Measurements from ENCODE around the gene ST14. TPM values are rescaled to one million over a fixed set of nuclear protein-coding genes. Genes with fewer than 3 reads are reported as not detected.

ST14 gene
- total and polyA plus RNA-seq, 10 of the 15 experiments (the other 5 are each of a cell fraction or from before 2014, with no cell fraction given): 0.02 to 3.9 (median 0.73) TPM; not detected in 2

DNA sequence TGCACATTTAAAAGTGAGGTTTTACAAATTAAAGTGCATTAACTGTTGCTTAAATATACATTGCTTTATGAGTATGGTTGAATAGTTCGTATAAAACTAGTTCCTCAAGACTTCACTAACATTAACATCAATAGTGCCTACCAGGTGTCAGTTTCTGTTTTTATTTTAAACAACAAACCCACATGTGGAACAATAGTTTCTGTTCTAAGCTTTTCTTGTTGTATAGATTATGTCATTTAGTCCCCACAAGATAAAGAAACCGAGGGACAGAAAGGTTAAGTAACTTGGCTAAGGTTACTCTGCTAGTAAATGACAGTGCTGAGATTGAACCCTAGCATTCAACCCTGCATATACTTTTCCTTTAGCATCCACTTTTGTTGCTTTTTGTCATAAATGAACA lies 41.4 kb upstream of the ST14 start:
- RAD21 ChIA-PET (ENCODE audit: unreplicated experiment): interaction anchor here (0.6 to 2.4 kb wide), 6 partner anchors 9 to 127 kb away, joined by 3 to 20 read pairs (median 4); partner anchors contain the start of gene PRDM10
- ATAC-seq: peak; percentile 93
- FAIRE-seq: peak; percentile 72
- Histone ChIP-seq H3K36me3 (ENCODE audit: control insufficient read depth in 2 of 2, insufficient read depth in 2 of 2, low read length in 1 of 2) (no peaks in the 10 kb centered on the region), H3K4me3 (peak overlapping the region; percentile 29; the same call in 1 of the 2 replicates), H3K4me1 (ENCODE audit: control insufficient read depth, insufficient read depth, low read length) (peaks cover 20% of the 10 kb centered on the region), H3K27ac (ENCODE audit: control insufficient read depth, insufficient read depth) (peak overlapping the region; percentile 40; the same call in 1 of the 2 replicates), H3K4me2 (ENCODE audit: control insufficient read depth, insufficient read depth) (peak overlapping the region; percentile 95), H3K79me2 (ENCODE audit: control insufficient read depth, insufficient read depth, low read length) (no peaks in the 10 kb centered on the region), H3K9me3 (replicated peaks; ENCODE audit: control insufficient read depth, insufficient read depth, low read length) (no peaks in the 10 kb centered on the region), H3K9ac (ENCODE audit: control insufficient read depth, insufficient read depth, low read length) (no peak overlapping the region), H3K27me3 (replicated peaks in 1 of 2; ENCODE audit: control insufficient read depth in 2 of 2, insufficient read depth in 2 of 2, low read length in 1 of 2) (no peaks in the 10 kb centered on the region), H4K20me1 (ENCODE audit: control insufficient read depth, insufficient read depth) (no peaks in the 10 kb centered on the region), H2AFZ (ENCODE audit: control insufficient read depth, low read depth, low read length) (no peak overlapping the region)
- CTCF ChIA-PET: interaction anchor here (1.0 to 3.6 kb wide), 4 partner anchors 12 to 195 kb away, joined by 4 to 46 read pairs (median 4); no protein-coding TSS in a partner anchor
- intact Hi-C loops (cut with micrococcal nuclease; ENCODE audit: unreplicated experiment): loop anchor here (5.0 kb wide), 1 partner anchor 116 kb away; the partner anchor contains the start of gene PRDM10
- peak; percentile 44 for DNase-seq (ENCODE audit: low read depth, low spot score)
- POLR2A ChIA-PET: interaction anchor here (2.0 kb wide), 1 partner anchor 12 kb away, joined by 5 read pairs; no protein-coding TSS in a partner anchor
- SMC1A ChIA-PET (ENCODE audit: uncharacterized antibody, unreplicated experiment): interaction anchor here (1.0 to 6.3 kb wide), 7 partner anchors 9 to 192 kb away, joined by 3 to 48 read pairs (median 3); no protein-coding TSS in a partner anchor
- in situ Hi-C loops (cut with MboI): no loop called here
- no TSS peak for BruUV-seq (replicated peaks)
- WGBS (ENCODE audit: insufficient coverage, insufficient replicate concordance, low lambda C conversion rate, missing lambda C conversion rate): 2% methylated on average over 2 of the region's 2 CpGs
- TF ChIP-seq EED (IDR thresholded peaks at IDR 0.05; ENCODE audit: low read depth): no peak
- TF ChIP-seq BCL11A (IDR thresholded peaks at IDR 0.05; ENCODE audit: low read depth, low read length): no peak
- TF ChIP-seq ATF2 (IDR thresholded peaks at IDR 0.05; ENCODE audit: low read length): peak; percentile 67
- no peak for TF ChIP-seq PKNOX1 (IDR thresholded peaks at IDR 0.05)
- TF ChIP-seq ZBTB11 (CRISPR knock-in tag; IDR thresholded peaks at IDR 0.05): no peak
- no peak for TF ChIP-seq HDAC2 (IDR thresholded peaks at IDR 0.05)
- 0 out of 2 replicates have a peak, but pooled peaks have one; percentile 34 for TF ChIP-seq NR2F1 (conservative IDR thresholded peaks at IDR 0.05)
- no peak for TF ChIP-seq ZNF207 (IDR thresholded peaks at IDR 0.05; ENCODE audit: borderline replicate concordance)
- no peak for TF ChIP-seq KDM1A (IDR thresholded peaks at IDR 0.05; ENCODE audit: borderline replicate concordance)
- no peak for TF ChIP-seq RCOR1 (conservative IDR thresholded peaks at IDR 0.05; ENCODE audit: low read depth, low read length)
- TF ChIP-seq, protein P1, sequence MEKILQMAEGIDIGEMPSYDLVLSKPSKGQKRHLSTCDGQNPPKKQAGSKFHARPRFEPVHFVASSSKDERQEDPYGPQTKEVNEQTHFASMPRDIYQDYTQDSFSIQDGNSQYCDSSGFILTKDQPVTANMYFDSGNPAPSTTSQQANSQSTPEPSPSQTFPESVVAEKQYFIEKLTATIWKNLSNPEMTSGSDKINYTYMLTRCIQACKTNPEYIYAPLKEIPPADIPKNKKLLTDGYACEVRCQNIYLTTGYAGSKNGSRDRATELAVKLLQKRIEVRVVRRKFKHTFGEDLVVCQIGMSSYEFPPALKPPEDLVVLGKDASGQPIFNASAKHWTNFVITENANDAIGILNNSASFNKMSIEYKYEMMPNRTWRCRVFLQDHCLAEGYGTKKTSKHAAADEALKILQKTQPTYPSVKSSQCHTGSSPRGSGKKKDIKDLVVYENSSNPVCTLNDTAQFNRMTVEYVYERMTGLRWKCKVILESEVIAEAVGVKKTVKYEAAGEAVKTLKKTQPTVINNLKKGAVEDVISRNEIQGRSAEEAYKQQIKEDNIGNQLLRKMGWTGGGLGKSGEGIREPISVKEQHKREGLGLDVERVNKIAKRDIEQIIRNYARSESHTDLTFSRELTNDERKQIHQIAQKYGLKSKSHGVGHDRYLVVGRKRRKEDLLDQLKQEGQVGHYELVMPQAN (conservative IDR thresholded peaks at IDR 0.05): no peak
- no peak for TF ChIP-seq GABPA (IDR thresholded peaks at IDR 0.05; ENCODE audit: low read depth)
- TF ChIP-seq MLLT1 (IDR thresholded peaks at IDR 0.05): no peak
- no peak for TF ChIP-seq HDAC6 (IDR thresholded peaks at IDR 0.05; ENCODE audit: unreplicated experiment)
- no peak for TF ChIP-seq CEBPB (IDR thresholded peaks at IDR 0.05; ENCODE audit: borderline replicate concordance in 1 of 2, low read depth in 2 of 2, low read length in 2 of 2)

Data from GM12878 (cell line).